Measurements from ENCODE around the gene TLX2. TPM values are rescaled to one million over a fixed set of nuclear protein-coding genes. Genes with fewer than 3 reads are reported as not detected.

The TLX2 gene
- total RNA-seq, 1 donor from 2014 or later: not detected

DNA sequence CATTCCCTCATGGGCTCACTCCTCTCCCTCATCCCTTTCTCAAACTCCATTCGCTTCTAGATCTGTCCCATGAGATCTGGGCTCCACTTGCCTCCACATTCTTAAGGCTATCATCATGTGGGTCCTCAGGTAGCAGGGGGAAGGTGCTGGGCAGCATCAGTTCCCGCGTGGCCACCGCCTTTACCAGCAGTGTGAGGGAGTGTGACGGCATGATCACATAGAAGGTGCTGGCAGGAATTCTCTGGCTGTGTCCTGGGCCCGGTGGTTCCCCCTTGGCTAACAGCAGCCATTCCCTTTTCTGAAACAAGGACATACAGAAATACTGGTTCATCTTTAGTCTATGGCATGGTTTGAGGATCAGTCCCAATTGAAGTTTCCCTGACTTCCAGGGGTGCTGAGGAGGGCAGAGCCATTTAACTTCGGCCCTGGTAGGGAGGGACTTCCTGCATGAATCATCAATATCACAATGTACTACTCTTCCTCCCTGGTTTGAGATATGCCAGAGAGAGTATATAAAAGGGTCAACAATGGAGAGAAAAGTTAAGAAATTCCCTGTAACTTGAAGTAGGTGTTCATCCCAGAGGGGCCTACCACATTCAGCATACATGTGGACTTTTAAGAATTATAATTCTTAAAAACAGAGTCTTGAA lies 48.0 kb downstream of the TLX2 start:
- no peak for DNase-seq (ENCODE audit: low spot score in 2 of 2)
- TF ChIP-seq CTCF (IDR thresholded peaks at IDR 0.05): no peak
- intact Hi-C loops (cut with DNase I): no loop called here
- no peak overlapping the region for H3K4me3 ChIP-seq
- no peaks in the 10 kb centered on the region for H3K27me3 ChIP-seq
- H3K36me3 ChIP-seq: no peaks in the 10 kb centered on the region
- peaks cover 0 to 5% of the 10 kb centered on the region in 2 donors for H3K4me1 ChIP-seq
- H3K9me3 ChIP-seq: no peaks in the 10 kb centered on the region
- no peak overlapping the region for H3K27ac ChIP-seq

- no peak for DNase-seq (ENCODE audit: low spot score in 2 of 2)
- Histone ChIP-seq H3K9me3 (no peaks in the 10 kb centered on the region), H3K4me3 (no peak overlapping the region), H3K27ac (no peak overlapping the region), H3K27me3 (no peaks in the 10 kb centered on the region), H3K36me3 (no peaks in the 10 kb centered on the region), H3K4me1 (peaks cover 0 to 14% of the 10 kb centered on the region in 2 donors)
- no peak for TF ChIP-seq CTCF (IDR thresholded peaks at IDR 0.05)
- intact Hi-C loops (cut with DNase I): no loop called here
Measured at GRCh38 chr2:74564222-74564621, 50.0 kb downstream of the TLX2 start.

DNA sequence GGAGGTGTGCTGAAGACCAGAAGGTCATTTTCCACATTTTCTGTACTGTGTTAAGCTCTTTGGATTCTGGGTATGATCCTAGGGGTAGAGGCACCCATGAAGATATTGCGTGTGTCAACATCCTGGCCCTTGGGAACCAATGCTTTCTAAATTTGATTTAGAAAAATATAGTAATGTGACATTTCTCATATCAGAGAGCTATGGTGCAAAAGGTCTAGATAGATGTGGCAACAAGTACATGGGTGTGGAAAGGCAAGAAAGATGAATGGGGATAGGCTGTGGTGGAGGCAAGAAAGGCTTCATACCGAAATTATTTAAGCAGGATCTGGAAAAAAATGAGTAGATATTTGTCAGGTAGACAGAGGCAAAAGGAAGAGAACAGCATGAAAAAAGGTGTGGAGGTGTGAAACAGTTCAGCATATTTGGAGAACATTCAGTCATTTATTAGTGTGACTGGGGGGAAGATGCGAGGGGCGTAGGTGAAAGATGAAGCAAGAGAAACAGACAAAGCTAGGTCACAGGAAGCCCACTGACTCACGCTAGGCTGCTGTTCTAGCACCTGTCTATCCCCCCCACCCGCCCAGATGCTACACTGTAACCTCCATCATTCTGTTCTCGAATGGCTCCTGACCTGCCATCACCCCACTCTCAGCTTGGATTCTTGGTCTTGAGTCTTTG lies 52.0 kb downstream of the TLX2 start:
- H3K27me3 ChIP-seq: no peaks in the 10 kb centered on the region
- DNase-seq (ENCODE audit: low spot score in 2 of 2): no peak
- no peaks in the 10 kb centered on the region for H3K9me3 ChIP-seq
- intact Hi-C loops (cut with DNase I): no loop called here
- H3K36me3 ChIP-seq: no peaks in the 10 kb centered on the region
- peaks cover 0 to 14% of the 10 kb centered on the region in 2 donors for H3K4me1 ChIP-seq
- TF ChIP-seq CTCF (IDR thresholded peaks at IDR 0.05): no peak
- H3K4me3 ChIP-seq: no peak overlapping the region
- H3K27ac ChIP-seq: no peak overlapping the region

- Histone ChIP-seq H3K36me3 (no peaks in the 10 kb centered on the region), H3K4me1 (peaks cover 0 to 14% of the 10 kb centered on the region in 2 donors), H3K4me3 (no peak overlapping the region), H3K27ac (no peak overlapping the region), H3K27me3 (no peaks in the 10 kb centered on the region), H3K9me3 (no peaks in the 10 kb centered on the region)
- no peak for DNase-seq (ENCODE audit: low spot score in 2 of 2)
- no peak for TF ChIP-seq CTCF (IDR thresholded peaks at IDR 0.05)
- intact Hi-C loops (cut with DNase I): no loop called here
Measured at GRCh38 chr2:74566754-74567085, 52.5 kb downstream of the TLX2 start.

Other genes with a start within 250 kb of the TLX2 start
- 0.11 TPM for gene SLC4A5, start 171.0 kb upstream of the TLX2 start, total RNA-seq
- gene DCTN1, start 134.1 kb upstream of the TLX2 start, total RNA-seq: 152 TPM
- gene C2orf81, start 92.8 kb upstream of the TLX2 start, total RNA-seq: 10.3 TPM
- 5.5 TPM for gene WDR54, start 92.7 kb upstream of the TLX2 start, total RNA-seq
- 9.5 TPM for gene RTKN, start 72.5 kb upstream of the TLX2 start, total RNA-seq
- gene INO80B, start 59.4 kb upstream of the TLX2 start, total RNA-seq: 79.4 TPM
- gene WBP1, start 56.0 kb upstream of the TLX2 start, total RNA-seq: 18.1 TPM
- gene MOGS, start 49.1 kb upstream of the TLX2 start, total RNA-seq: 71.9 TPM
- gene MRPL53, start 41.8 kb upstream of the TLX2 start, total RNA-seq: 37.7 TPM
- gene CCDC142, start 31.5 kb upstream of the TLX2 start, total RNA-seq: 16.5 TPM
- 19.5 TPM for gene TTC31, start 31.4 kb upstream of the TLX2 start, total RNA-seq
- gene LBX2, start 14.8 kb upstream of the TLX2 start, total RNA-seq: 3.0 TPM
- not detected for gene PCGF1, start 6.8 kb upstream of the TLX2 start, total RNA-seq
- not detected for gene DQX1, start 11.8 kb downstream of the TLX2 start, total RNA-seq
- gene AUP1, start 15.3 kb downstream of the TLX2 start, total RNA-seq: 120 TPM
- 80.1 TPM for gene HTRA2, start 15.5 kb downstream of the TLX2 start, total RNA-seq
- 19.8 TPM for gene LOXL3, start 39.5 kb downstream of the TLX2 start, total RNA-seq
- gene DOK1, start 40.3 kb downstream of the TLX2 start, total RNA-seq: 68.1 TPM
- not detected for gene M1AP, start 133.9 kb downstream of the TLX2 start, total RNA-seq
- 0.32 TPM for gene SEMA4F, start 139.8 kb downstream of the TLX2 start, total RNA-seq